Measurements from ENCODE around the gene NPHP3. TPM values are rescaled to one million over a fixed set of nuclear protein-coding genes. Genes with fewer than 3 reads are reported as not detected.

NPHP3 gene
- total and polyA plus RNA-seq, 4 donors = 3.0 to 19.7 (median 6.3) TPM

DNA sequence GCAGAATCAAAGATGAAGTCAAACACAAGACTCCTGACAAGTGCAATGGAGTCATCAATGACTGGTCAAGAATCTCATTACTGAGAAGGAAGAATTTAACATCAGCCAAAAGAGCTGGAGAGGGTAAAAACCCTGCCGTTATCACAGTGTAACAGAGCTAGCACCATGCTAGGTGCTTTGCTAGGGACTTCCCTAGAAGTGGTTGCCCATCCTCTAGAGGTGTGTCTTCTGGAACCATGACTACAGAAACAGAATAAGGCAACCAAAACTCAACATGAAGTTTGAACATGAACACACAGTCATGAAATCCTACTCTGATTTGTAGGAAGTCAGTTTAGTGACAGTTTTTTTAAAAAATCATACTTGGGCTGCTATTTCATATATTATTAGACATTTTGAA is 72.1 kb downstream of the NPHP3 start:
- H3K27me3 ChIP-seq (ENCODE audit: control insufficient read depth in 4 of 4, insufficient read depth in 4 of 4, low read length in 3 of 4) = no peaks in the 10 kb centered on the region
- H3K4me3 ChIP-seq (ENCODE audit: low read depth in 1 of 3, low read length in 3 of 3) = no peak overlapping the region
- H3K9ac ChIP-seq (ENCODE audit: low read depth in 1 of 2, low read length in 2 of 2) = no peak overlapping the region
- H3K27ac ChIP-seq (ENCODE audit: low read depth in 1 of 2, low read length in 2 of 2) = no peak overlapping the region
- TF ChIP-seq, protein P1, sequence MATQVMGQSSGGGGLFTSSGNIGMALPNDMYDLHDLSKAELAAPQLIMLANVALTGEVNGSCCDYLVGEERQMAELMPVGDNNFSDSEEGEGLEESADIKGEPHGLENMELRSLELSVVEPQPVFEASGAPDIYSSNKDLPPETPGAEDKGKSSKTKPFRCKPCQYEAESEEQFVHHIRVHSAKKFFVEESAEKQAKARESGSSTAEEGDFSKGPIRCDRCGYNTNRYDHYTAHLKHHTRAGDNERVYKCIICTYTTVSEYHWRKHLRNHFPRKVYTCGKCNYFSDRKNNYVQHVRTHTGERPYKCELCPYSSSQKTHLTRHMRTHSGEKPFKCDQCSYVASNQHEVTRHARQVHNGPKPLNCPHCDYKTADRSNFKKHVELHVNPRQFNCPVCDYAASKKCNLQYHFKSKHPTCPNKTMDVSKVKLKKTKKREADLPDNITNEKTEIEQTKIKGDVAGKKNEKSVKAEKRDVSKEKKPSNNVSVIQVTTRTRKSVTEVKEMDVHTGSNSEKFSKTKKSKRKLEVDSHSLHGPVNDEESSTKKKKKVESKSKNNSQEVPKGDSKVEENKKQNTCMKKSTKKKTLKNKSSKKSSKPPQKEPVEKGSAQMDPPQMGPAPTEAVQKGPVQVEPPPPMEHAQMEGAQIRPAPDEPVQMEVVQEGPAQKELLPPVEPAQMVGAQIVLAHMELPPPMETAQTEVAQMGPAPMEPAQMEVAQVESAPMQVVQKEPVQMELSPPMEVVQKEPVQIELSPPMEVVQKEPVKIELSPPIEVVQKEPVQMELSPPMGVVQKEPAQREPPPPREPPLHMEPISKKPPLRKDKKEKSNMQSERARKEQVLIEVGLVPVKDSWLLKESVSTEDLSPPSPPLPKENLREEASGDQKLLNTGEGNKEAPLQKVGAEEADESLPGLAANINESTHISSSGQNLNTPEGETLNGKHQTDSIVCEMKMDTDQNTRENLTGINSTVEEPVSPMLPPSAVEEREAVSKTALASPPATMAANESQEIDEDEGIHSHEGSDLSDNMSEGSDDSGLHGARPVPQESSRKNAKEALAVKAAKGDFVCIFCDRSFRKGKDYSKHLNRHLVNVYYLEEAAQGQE (IDR thresholded peaks at IDR 0.05) = no peak
- TF ChIP-seq, protein P2, sequence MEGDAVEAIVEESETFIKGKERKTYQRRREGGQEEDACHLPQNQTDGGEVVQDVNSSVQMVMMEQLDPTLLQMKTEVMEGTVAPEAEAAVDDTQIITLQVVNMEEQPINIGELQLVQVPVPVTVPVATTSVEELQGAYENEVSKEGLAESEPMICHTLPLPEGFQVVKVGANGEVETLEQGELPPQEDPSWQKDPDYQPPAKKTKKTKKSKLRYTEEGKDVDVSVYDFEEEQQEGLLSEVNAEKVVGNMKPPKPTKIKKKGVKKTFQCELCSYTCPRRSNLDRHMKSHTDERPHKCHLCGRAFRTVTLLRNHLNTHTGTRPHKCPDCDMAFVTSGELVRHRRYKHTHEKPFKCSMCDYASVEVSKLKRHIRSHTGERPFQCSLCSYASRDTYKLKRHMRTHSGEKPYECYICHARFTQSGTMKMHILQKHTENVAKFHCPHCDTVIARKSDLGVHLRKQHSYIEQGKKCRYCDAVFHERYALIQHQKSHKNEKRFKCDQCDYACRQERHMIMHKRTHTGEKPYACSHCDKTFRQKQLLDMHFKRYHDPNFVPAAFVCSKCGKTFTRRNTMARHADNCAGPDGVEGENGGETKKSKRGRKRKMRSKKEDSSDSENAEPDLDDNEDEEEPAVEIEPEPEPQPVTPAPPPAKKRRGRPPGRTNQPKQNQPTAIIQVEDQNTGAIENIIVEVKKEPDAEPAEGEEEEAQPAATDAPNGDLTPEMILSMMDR (IDR thresholded peaks at IDR 0.05; ENCODE audit: low read depth, low read length, missing input control) = no peak
- no peak for TF ChIP-seq EGR1 (IDR thresholded peaks at IDR 0.05; ENCODE audit: low read depth in 2 of 2)
- no peak for TF ChIP-seq FOXA1 (IDR thresholded peaks at IDR 0.05)
- TF ChIP-seq HNF4G (IDR thresholded peaks at IDR 0.05) = no peak
- no peak for TF ChIP-seq TAF1 (conservative IDR thresholded peaks at IDR 0.05)
- no peak for TF ChIP-seq NR2F2 (IDR thresholded peaks at IDR 0.05)
- TF ChIP-seq, protein P3, sequence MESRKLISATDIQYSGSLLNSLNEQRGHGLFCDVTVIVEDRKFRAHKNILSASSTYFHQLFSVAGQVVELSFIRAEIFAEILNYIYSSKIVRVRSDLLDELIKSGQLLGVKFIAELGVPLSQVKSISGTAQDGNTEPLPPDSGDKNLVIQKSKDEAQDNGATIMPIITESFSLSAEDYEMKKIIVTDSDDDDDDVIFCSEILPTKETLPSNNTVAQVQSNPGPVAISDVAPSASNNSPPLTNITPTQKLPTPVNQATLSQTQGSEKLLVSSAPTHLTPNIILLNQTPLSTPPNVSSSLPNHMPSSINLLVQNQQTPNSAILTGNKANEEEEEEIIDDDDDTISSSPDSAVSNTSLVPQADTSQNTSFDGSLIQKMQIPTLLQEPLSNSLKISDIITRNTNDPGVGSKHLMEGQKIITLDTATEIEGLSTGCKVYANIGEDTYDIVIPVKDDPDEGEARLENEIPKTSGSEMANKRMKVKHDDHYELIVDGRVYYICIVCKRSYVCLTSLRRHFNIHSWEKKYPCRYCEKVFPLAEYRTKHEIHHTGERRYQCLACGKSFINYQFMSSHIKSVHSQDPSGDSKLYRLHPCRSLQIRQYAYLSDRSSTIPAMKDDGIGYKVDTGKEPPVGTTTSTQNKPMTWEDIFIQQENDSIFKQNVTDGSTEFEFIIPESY (IDR thresholded peaks at IDR 0.05) = no peak
- TF ChIP-seq RXRA (IDR thresholded peaks at IDR 0.05) = no peak
- no peak for TF ChIP-seq RAD21 (IDR thresholded peaks at IDR 0.05)
- no peak for TF ChIP-seq YY1 (IDR thresholded peaks at IDR 0.05)
- TF ChIP-seq, protein P4, sequence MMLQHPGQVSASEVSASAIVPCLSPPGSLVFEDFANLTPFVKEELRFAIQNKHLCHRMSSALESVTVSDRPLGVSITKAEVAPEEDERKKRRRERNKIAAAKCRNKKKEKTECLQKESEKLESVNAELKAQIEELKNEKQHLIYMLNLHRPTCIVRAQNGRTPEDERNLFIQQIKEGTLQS (IDR thresholded peaks at IDR 0.05) = no peak
- TF ChIP-seq FOXA2 (IDR thresholded peaks at IDR 0.05) = no peak
- TF ChIP-seq SP1 (IDR thresholded peaks at IDR 0.05) = no peak
- no peak for TF ChIP-seq JUND (IDR thresholded peaks at IDR 0.05)
- TF ChIP-seq, protein P5, sequence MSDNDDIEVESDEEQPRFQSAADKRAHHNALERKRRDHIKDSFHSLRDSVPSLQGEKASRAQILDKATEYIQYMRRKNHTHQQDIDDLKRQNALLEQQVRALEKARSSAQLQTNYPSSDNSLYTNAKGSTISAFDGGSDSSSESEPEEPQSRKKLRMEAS (IDR thresholded peaks at IDR 0.05) = no peak
- DNase-seq (ENCODE audit: low spot score) = no peak
- peaks cover 0 to 2% (median 0%) of the 10 kb centered on the region in 4 donors for H3K36me3 ChIP-seq (ENCODE audit: control insufficient read depth in 4 of 4, insufficient read depth in 3 of 4, low read depth in 1 of 4, low read length in 3 of 4)
- no peaks in the 10 kb centered on the region for H3K9me3 ChIP-seq (ENCODE audit: control insufficient read depth in 4 of 4, low read length in 3 of 4)
- 97% methylated on average over 1 of the region's 1 CpG for WGBS
- peaks cover 0 to 35% (median 11%) of the 10 kb centered on the region in 4 donors for H3K4me1 ChIP-seq (ENCODE audit: control insufficient read depth in 4 of 4, insufficient read depth in 4 of 4, low read length in 3 of 4)

DNA sequence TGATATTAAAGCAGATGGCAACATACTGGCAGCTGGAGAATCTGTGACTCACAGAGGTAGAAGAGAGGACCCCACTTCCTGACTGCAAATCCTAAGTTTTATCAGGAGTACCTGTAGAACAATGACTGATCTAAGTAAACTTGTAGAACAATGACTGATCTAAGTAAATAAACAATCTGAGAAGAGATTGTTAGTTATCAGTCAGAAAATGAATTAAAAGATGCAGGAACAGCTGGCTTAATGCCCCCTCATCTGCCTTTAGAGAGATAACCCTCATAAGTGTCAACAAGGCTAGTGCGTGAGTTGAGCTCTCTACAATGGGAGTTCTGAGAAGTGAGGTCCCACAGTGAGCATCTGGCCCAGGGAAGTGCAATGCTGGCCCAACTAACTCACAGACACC is 77.2 kb downstream of the NPHP3 start:
- 91% methylated on average over 1 of the region's 1 CpG for WGBS
- Histone ChIP-seq H3K9me3 (ENCODE audit: control insufficient read depth in 4 of 4, low read length in 3 of 4) (no peaks in the 10 kb centered on the region), H3K36me3 (ENCODE audit: control insufficient read depth in 4 of 4, insufficient read depth in 3 of 4, low read depth in 1 of 4, low read length in 3 of 4) (peaks cover 0 to 16% (median 6%) of the 10 kb centered on the region in 4 donors), H3K27ac (ENCODE audit: low read depth in 1 of 2, low read length in 2 of 2) (no peak overlapping the region), H3K4me1 (ENCODE audit: control insufficient read depth in 4 of 4, insufficient read depth in 4 of 4, low read length in 3 of 4) (peaks cover 0 to 3% (median 0%) of the 10 kb centered on the region in 4 donors), H3K27me3 (ENCODE audit: control insufficient read depth in 4 of 4, insufficient read depth in 4 of 4, low read length in 3 of 4) (no peaks in the 10 kb centered on the region), H3K4me3 (ENCODE audit: low read depth in 1 of 3, low read length in 3 of 3) (no peak overlapping the region), H3K9ac (ENCODE audit: low read depth in 1 of 2, low read length in 2 of 2) (peak overlapping the region in 1 of 2 donors; percentile 19)
- no peak for TF ChIP-seq RXRA (IDR thresholded peaks at IDR 0.05)
- no peak for DNase-seq (ENCODE audit: low spot score)

Data from liver (tissue), 9 donors.